CD4-positive, alpha-beta memory T cell (primary cell): ENCODE measurements around the gene CMKLR1. TPM values are rescaled to one million over a fixed set of nuclear protein-coding genes. Genes with fewer than 3 reads are reported as not detected.

Experiments
- CTCF ChIA-PET: fragments of 350-600 bp; sonication (Branson Sonifier 250); formaldehyde crosslinking; loops from one replicate; lab custom pipeline; 2021; ENCODE audit warnings: inconsistent platforms; ENCODE audit not compliant: partially characterized antibody; lab: Charles Lee
- POLR2A ChIA-PET: fragments of 350-600 bp; sonication (Branson Sonifier 250); formaldehyde crosslinking; loops from one replicate; lab custom pipeline; 2021; ENCODE audit not compliant: partially characterized antibody; lab: Charles Lee
- DNase-seq, 5 donors: peaks; one replicate each; pipeline versions ENCODE4 v3.0.0 to v3.0.0-alpha.2; 2020 to 2022; ENCODE audit warnings: mixed read lengths in 1 of 5
- H3K27ac ChIP-seq: one replicate; pipeline ENCODE4 v1.7.0; 2013; ENCODE audit warnings: low read depth, low read length
- H3K27me3 ChIP-seq: 2 replicates; pipeline ENCODE4 v1.7.0; 2013; ENCODE audit warnings: mild to moderate bottlenecking, low read length, moderate library complexity; ENCODE audit not compliant: insufficient read depth
- H3K36me3 ChIP-seq: 2 replicates; pipeline ENCODE4 v1.7.0; 2013; ENCODE audit warnings: mild to moderate bottlenecking, low read length, moderate library complexity; ENCODE audit not compliant: insufficient read depth
- H3K4me1 ChIP-seq: 2 replicates; pipeline ENCODE4 v1.7.0; 2013; ENCODE audit warnings: mild to moderate bottlenecking, low read length, moderate library complexity; ENCODE audit not compliant: insufficient read depth
- H3K4me3 ChIP-seq, 2 donors: one replicate each; pipeline ENCODE4 v1.7.0; 2013; ENCODE audit warnings: low read length in 2 of 2, mild to moderate bottlenecking in 1 of 2
- H3K9me3 ChIP-seq, 2 donors: one replicate each; pipeline ENCODE4 v1.7.0; 2013; ENCODE audit warnings: low read length in 2 of 2, control low read depth in 1 of 2; ENCODE audit not compliant: control insufficient read depth in 1 of 2
- H3K27ac Mint-ChIP-seq, 7 donors: one replicate each; pipeline ENCODE4 v1.8.0; 2020 to 2021; ENCODE audit warnings: mixed read lengths in 7 of 7, mild to moderate bottlenecking in 6 of 7, inconsistent platforms in 3 of 7, moderate library complexity in 3 of 7
- H3K27me3 Mint-ChIP-seq, 2 donors: one replicate each; pipeline ENCODE4 v1.8.0; 2020 to 2021; ENCODE audit warnings: mixed read lengths in 2 of 2
- H3K36me3 Mint-ChIP-seq, 2 donors: one replicate each; pipeline ENCODE4 v1.8.0; 2020 to 2021; ENCODE audit warnings: mixed read lengths in 2 of 2, inconsistent platforms in 1 of 2, mild to moderate bottlenecking in 1 of 2
- H3K4me1 Mint-ChIP-seq, 4 donors: one replicate each; pipeline ENCODE4 v1.8.0; 2020 to 2021; ENCODE audit warnings: mixed read lengths in 4 of 4, mild to moderate bottlenecking in 1 of 4
- H3K4me3 Mint-ChIP-seq, 8 donors: one replicate each; pipeline ENCODE4 v1.8.0; 2020 to 2021; ENCODE audit warnings: mixed read lengths in 8 of 8, mild to moderate bottlenecking in 7 of 8, moderate library complexity in 6 of 8, inconsistent platforms in 3 of 8
- H3K9me3 Mint-ChIP-seq, 8 donors: one replicate each; pipeline ENCODE4 v1.8.0; 2020 to 2021; ENCODE audit warnings: mixed read lengths in 8 of 8, mild to moderate bottlenecking in 5 of 8, inconsistent platforms in 3 of 8, moderate library complexity in 1 of 8
- intact Hi-C: fragments of 100-400 bp; cut with micrococcal nuclease; formaldehyde crosslinking; loops from one replicate; pipeline ENCODE4 v1.15.1; 2023
- polyA plus RNA-seq, 2 donors: library from polyadenylated mRNA; unstranded; fragments of 300-500 nt; fragmentation: Illumina TruSeq; gene quantifications; one replicate each; pipeline ENCODE4 v1.2.3, GENCODE V29; 2021
- total RNA-seq, 2 experiments: library from RNA; stranded (reverse); gene quantifications; one replicate each; pipeline ENCODE4 v1.2.3, GENCODE V29; 2021

The CMKLR1 gene
- total and polyA plus RNA-seq, 4 experiments from 2014 or later: 0.08 to 0.94 (median 0.87) TPM; not detected in 1

- Histone ChIP-seq H3K9me3 (peaks cover 0 to 7% of the 10 kb centered on the region in 2 donors), H3K4me1 (no peaks in the 10 kb centered on the region), H3K27ac (no peak overlapping the region), H3K27me3 (no peaks in the 10 kb centered on the region), H3K36me3 (no peaks in the 10 kb centered on the region), H3K4me3 (no peak overlapping the region)
- no peak overlapping the region for H3K4me3 Mint-ChIP-seq
- ChIA-PET CTCF (no interaction called here), POLR2A (no interaction called here)
- no peaks in the 10 kb centered on the region for H3K4me1 Mint-ChIP-seq
- intact Hi-C loops: no loop called here
- H3K27me3 Mint-ChIP-seq: peaks cover 5 to 8% of the 10 kb centered on the region in 2 donors
- H3K36me3 Mint-ChIP-seq: peaks cover 2 to 5% of the 10 kb centered on the region in 2 donors
- H3K27ac Mint-ChIP-seq: no peak overlapping the region
- no peak for DNase-seq
- H3K9me3 Mint-ChIP-seq: peaks cover 3 to 30% (median 22%) of the 10 kb centered on the region in 8 donors
Observed at GRCh38 chr12:108370415-108370814, 31.3 kb upstream of the CMKLR1 start.

- Mint-ChIP-seq H3K27ac (no peak overlapping the region), H3K27me3 (peaks cover 5 to 9% of the 10 kb centered on the region in 2 donors), H3K9me3 (peaks cover 3 to 30% (median 20%) of the 10 kb centered on the region in 8 donors), H3K4me1 (no peaks in the 10 kb centered on the region), H3K4me3 (no peak overlapping the region), H3K36me3 (peaks cover 2 to 5% of the 10 kb centered on the region in 2 donors)
- no peak for DNase-seq
- POLR2A ChIA-PET: no interaction called here
- Histone ChIP-seq H3K9me3 (peaks cover 0 to 7% of the 10 kb centered on the region in 2 donors), H3K4me3 (no peak overlapping the region), H3K27ac (no peak overlapping the region), H3K36me3 (no peaks in the 10 kb centered on the region), H3K27me3 (no peaks in the 10 kb centered on the region), H3K4me1 (no peaks in the 10 kb centered on the region)
- intact Hi-C loops: no loop called here
- CTCF ChIA-PET: interaction anchor here (1.2 kb wide), 1 partner anchor 9 kb away, joined by 3 read pairs; no protein-coding TSS in a partner anchor
Observed at GRCh38 chr12:108369736-108370396, 30.8 kb upstream of the CMKLR1 start.

- Histone ChIP-seq H3K4me1 (no peaks in the 10 kb centered on the region), H3K36me3 (no peaks in the 10 kb centered on the region), H3K9me3 (no peaks in the 10 kb centered on the region), H3K4me3 (no peak overlapping the region), H3K27me3 (no peaks in the 10 kb centered on the region), H3K27ac (no peak overlapping the region)
- Mint-ChIP-seq H3K4me1 (peaks cover 0 to 4% (median 0%) of the 10 kb centered on the region in 4 donors), H3K4me3 (no peak overlapping the region), H3K27me3 (peaks cover 2 to 9% of the 10 kb centered on the region in 2 donors), H3K27ac (no peak overlapping the region), H3K9me3 (peaks cover 2 to 13% (median 8%) of the 10 kb centered on the region in 8 donors), H3K36me3 (no peaks in the 10 kb centered on the region)
- ChIA-PET POLR2A (no interaction called here), CTCF (no interaction called here)
- no peak for DNase-seq
- intact Hi-C loops: no loop called here
Observed at GRCh38 chr12:108368089-108368488, 29.0 kb upstream of the CMKLR1 start.

GRCh38 chr12:108367436-108367835, 28.3 kb upstream of the CMKLR1 start:
- peaks cover 2 to 4% of the 10 kb centered on the region in 2 donors for H3K27me3 Mint-ChIP-seq
- H3K9me3 ChIP-seq: no peaks in the 10 kb centered on the region
- no peak overlapping the region for H3K27ac ChIP-seq
- intact Hi-C loops: no loop called here
- H3K4me1 Mint-ChIP-seq: peaks cover 0 to 4% (median 0%) of the 10 kb centered on the region in 4 donors
- no peaks in the 10 kb centered on the region for H3K27me3 ChIP-seq
- peaks cover 0 to 7% (median 3%) of the 10 kb centered on the region in 8 donors for H3K9me3 Mint-ChIP-seq
- H3K4me3 Mint-ChIP-seq: no peak overlapping the region
- CTCF ChIA-PET: no interaction called here
- H3K36me3 Mint-ChIP-seq: no peaks in the 10 kb centered on the region
- H3K4me1 ChIP-seq: no peaks in the 10 kb centered on the region
- H3K36me3 ChIP-seq: no peaks in the 10 kb centered on the region
- POLR2A ChIA-PET: no interaction called here
- no peak for DNase-seq
- H3K27ac Mint-ChIP-seq: no peak overlapping the region
- no peak overlapping the region for H3K4me3 ChIP-seq

- Mint-ChIP-seq H3K9me3 (peaks cover 0 to 2% (median 0%) of the 10 kb centered on the region in 8 donors), H3K4me3 (no peak overlapping the region), H3K4me1 (peaks cover 0 to 4% (median 0%) of the 10 kb centered on the region in 4 donors), H3K27me3 (peaks cover 2 to 5% of the 10 kb centered on the region in 2 donors), H3K36me3 (no peaks in the 10 kb centered on the region), H3K27ac (no peak overlapping the region)
- intact Hi-C loops: no loop called here
- no peaks in the 10 kb centered on the region for H3K27me3 ChIP-seq
- H3K4me3 ChIP-seq: no peak overlapping the region
- POLR2A ChIA-PET: no interaction called here
- no peaks in the 10 kb centered on the region for H3K36me3 ChIP-seq
- DNase-seq: no peak
- no peaks in the 10 kb centered on the region for H3K4me1 ChIP-seq
- H3K9me3 ChIP-seq: no peaks in the 10 kb centered on the region
- no peak overlapping the region for H3K27ac ChIP-seq
- CTCF ChIA-PET: no interaction called here
Observed at GRCh38 chr12:108365324-108365723, 26.2 kb upstream of the CMKLR1 start.

- H3K27ac Mint-ChIP-seq: no peak overlapping the region
- Histone ChIP-seq H3K27me3 (no peaks in the 10 kb centered on the region), H3K9me3 (no peaks in the 10 kb centered on the region), H3K27ac (no peak overlapping the region), H3K4me1 (no peaks in the 10 kb centered on the region), H3K36me3 (no peaks in the 10 kb centered on the region), H3K4me3 (no peak overlapping the region)
- H3K9me3 Mint-ChIP-seq: peaks cover 0 to 2% (median 0%) of the 10 kb centered on the region in 8 donors
- H3K4me3 Mint-ChIP-seq: no peak overlapping the region
- ChIA-PET CTCF (no interaction called here), POLR2A (no interaction called here)
- no peaks in the 10 kb centered on the region for H3K36me3 Mint-ChIP-seq
- H3K27me3 Mint-ChIP-seq: peaks cover 2 to 5% of the 10 kb centered on the region in 2 donors
- intact Hi-C loops: no loop called here
- H3K4me1 Mint-ChIP-seq: peaks cover 0 to 4% (median 0%) of the 10 kb centered on the region in 4 donors
- DNase-seq: no peak
Observed at GRCh38 chr12:108364879-108365278, 25.8 kb upstream of the CMKLR1 start.

GRCh38 chr12:108363565-108363964, 24.5 kb upstream of the CMKLR1 start:
- no peaks in the 10 kb centered on the region for H3K27me3 ChIP-seq
- no peak overlapping the region for H3K27ac ChIP-seq
- no peaks in the 10 kb centered on the region for H3K36me3 ChIP-seq
- ChIA-PET POLR2A (no interaction called here), CTCF (no interaction called here)
- Mint-ChIP-seq H3K27me3 (peaks cover 5 to 7% of the 10 kb centered on the region in 2 donors), H3K36me3 (no peaks in the 10 kb centered on the region), H3K4me3 (no peak overlapping the region), H3K4me1 (peaks cover 0 to 4% (median 0%) of the 10 kb centered on the region in 4 donors), H3K9me3 (peaks cover 0 to 2% (median 0%) of the 10 kb centered on the region in 8 donors), H3K27ac (peak overlapping the region in 3 of 7 donors; percentile 4 to 32 (median 5))
- no peak for DNase-seq
- H3K4me1 ChIP-seq: no peaks in the 10 kb centered on the region
- intact Hi-C loops: no loop called here
- no peak overlapping the region for H3K4me3 ChIP-seq
- no peaks in the 10 kb centered on the region for H3K9me3 ChIP-seq
